Sigmoid colon (tissue), 7 donors: ENCODE results near the gene TAOK1. TPM values are rescaled to one million over a fixed set of nuclear protein-coding genes. Genes with fewer than 3 reads are reported as not detected.

Experiments
- DNase-seq: peaks from one replicate; pipeline ENCODE4 v3.0.0-alpha.2; 2019
- H3K27ac ChIP-seq, 4 donors: fragments of 200-600 bp; sonication (generic); one replicate each; pipeline ENCODE4 v1.5.1; 2016 to 2019; ENCODE audit warnings: mild to moderate bottlenecking in 1 of 4
- H3K27me3 ChIP-seq, 3 donors: fragments of 200-600 bp; sonication (generic); one replicate each; pipeline ENCODE4 v1.5.1; 2019; ENCODE audit warnings: mild to moderate bottlenecking in 1 of 3
- H3K36me3 ChIP-seq, 4 donors: fragments of 200-600 bp; sonication (generic); one replicate each; pipeline ENCODE4 v1.5.1; 2016 to 2019
- H3K4me1 ChIP-seq, 4 donors: fragments of 200-600 bp; sonication (generic); one replicate each; pipeline ENCODE4 v1.5.1; 2017 to 2019
- H3K4me3 ChIP-seq, 4 donors: fragments of 200-600 bp; sonication (generic); one replicate each; pipeline ENCODE4 v1.5.1; 2017 to 2019; ENCODE audit warnings: mild to moderate bottlenecking in 2 of 4, moderate library complexity in 1 of 4
- H3K9me3 ChIP-seq, 4 donors: fragments of 200-600 bp in 3 of 4; sonication (generic) in 3 of 4; one replicate each; pipeline versions ENCODE4 v1.5.1 to v1.6.1; 2013 to 2019
- EP300 ChIP-seq, 4 donors: sonication (generic); formaldehyde crosslinking; IDR thresholded peaks; one replicate each; pipeline ENCODE4 v1.6.1; 2017; ENCODE audit warnings: antibody characterized with exemption in 4 of 4
- POLR2A ChIP-seq, 2 donors: fragments of 450-650 bp; IDR thresholded peaks; one replicate each; pipeline ENCODE4 v1.6.1; 2016; ENCODE audit warnings: antibody characterized with exemption in 2 of 2, mild to moderate bottlenecking in 2 of 2, moderate library complexity in 2 of 2
- POLR2AphosphoS5 ChIP-seq, 4 donors: sonication (generic); formaldehyde crosslinking; IDR thresholded peaks; one replicate each; pipeline ENCODE4 v1.6.1; 2017; ENCODE audit warnings: antibody characterized with exemption in 4 of 4
- WGBS, 2 donors: extraction: QIAGEN DNeasy Blood & Tissue Kit; methylation state at CpG; one replicate each; pipeline ENCODE4 v1.1.7; 2013; 5-methylcytosine and 5-hydroxymethylcytosine counted together
- intact Hi-C: fragments of 100-400 bp; cut with DNase I; formaldehyde crosslinking; loops from one replicate; pipeline ENCODE4 v1.15.1; 2023
- polyA plus RNA-seq, 3 donors: library from polyadenylated mRNA; stranded (reverse); fragments of 200-250 nt; gene quantifications; one replicate each; pipeline ENCODE4 v1.2.3, GENCODE V29; 2013
- total RNA-seq, 4 donors: library from RNA; depleted of rRNA; stranded (reverse); fragments of >200 nt; gene quantifications; one replicate each; pipeline ENCODE4 v1.1.0, GENCODE V29; 2016
- TF ChIP-seq, protein P1 (sequence below), 4 experiments: fragments of 450-650 bp in 3 of 4; fragments of 200-600 bp in 1 of 4; IDR thresholded peaks; one replicate each; pipeline ENCODE4 v1.5.1; 2016 to 2019; ENCODE audit warnings: antibody characterized with exemption in 4 of 4, mild to moderate bottlenecking in 3 of 4, moderate library complexity in 2 of 4
- donor health status: healthy with polysubstance abuse.
- donor health status: Bipolar disorder and iron deficiency.
- donor health status: healthy.

Gene TAOK1
- total and polyA plus RNA-seq, 7 donors: 3.6 to 65.4 (median 46.3) TPM

DNA sequence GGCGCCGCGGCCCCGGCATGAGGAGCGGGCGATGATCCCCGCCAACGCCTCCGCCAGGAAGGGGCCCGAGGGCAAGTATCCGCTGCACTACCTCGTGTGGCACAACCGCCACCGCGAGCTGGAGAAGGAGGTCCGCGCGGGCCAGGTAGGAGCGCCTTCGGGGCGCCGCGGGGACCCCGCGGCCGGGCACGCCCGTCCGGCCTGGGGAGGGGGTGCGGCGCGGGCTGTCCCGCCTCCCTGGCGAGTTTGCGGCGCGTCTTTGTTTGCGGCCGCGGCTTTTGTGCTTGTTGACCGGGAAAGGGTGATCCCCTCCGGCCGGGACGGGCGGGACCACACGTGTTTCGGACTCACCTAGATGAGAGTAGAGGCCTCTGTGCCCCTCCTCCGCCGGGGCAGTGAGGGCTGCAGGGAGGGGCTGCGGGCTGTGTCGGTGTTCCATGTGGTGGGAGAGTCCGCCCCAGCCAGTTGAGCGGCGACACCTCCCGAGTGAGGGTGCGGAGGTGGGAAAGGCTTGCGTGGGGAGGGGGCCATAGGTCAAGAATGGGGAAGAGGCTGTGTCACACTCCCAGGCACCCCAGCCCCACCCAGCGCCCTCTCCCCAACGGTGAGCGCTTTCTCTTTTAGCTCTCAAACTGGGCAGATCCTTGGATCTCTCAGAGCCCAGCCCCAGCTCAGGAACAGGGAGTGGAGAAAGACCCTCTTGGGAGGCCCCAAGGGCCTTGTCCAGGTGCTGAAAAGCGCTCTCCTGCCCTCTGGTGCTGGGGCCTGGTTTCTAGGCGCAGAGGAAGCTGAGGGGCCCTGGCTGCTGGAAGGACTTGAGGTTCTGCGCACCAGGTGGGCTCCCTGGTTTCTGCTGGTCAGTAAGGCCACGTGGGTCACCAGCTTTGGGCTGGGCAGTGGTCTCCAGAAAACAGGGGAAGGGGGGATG, 203.7 kb downstream of the TAOK1 start:
- Histone ChIP-seq H3K27ac (peak overlapping the region in 3 of 4 donors; percentile 38 to 43 (median 39)), H3K4me3 (peak overlapping the region; percentile 24 to 74 (median 72)), H3K4me1 (peaks cover 0 to 49% (median 44%) of the 10 kb centered on the region in 4 donors), H3K27me3 (no peaks in the 10 kb centered on the region), H3K36me3 (no peaks in the 10 kb centered on the region), H3K9me3 (no peaks in the 10 kb centered on the region)
- TF ChIP-seq, protein P1, sequence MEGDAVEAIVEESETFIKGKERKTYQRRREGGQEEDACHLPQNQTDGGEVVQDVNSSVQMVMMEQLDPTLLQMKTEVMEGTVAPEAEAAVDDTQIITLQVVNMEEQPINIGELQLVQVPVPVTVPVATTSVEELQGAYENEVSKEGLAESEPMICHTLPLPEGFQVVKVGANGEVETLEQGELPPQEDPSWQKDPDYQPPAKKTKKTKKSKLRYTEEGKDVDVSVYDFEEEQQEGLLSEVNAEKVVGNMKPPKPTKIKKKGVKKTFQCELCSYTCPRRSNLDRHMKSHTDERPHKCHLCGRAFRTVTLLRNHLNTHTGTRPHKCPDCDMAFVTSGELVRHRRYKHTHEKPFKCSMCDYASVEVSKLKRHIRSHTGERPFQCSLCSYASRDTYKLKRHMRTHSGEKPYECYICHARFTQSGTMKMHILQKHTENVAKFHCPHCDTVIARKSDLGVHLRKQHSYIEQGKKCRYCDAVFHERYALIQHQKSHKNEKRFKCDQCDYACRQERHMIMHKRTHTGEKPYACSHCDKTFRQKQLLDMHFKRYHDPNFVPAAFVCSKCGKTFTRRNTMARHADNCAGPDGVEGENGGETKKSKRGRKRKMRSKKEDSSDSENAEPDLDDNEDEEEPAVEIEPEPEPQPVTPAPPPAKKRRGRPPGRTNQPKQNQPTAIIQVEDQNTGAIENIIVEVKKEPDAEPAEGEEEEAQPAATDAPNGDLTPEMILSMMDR (IDR thresholded peaks at IDR 0.05): no peak
- TF ChIP-seq EP300 (IDR thresholded peaks at IDR 0.05): no peak
- no peak for TF ChIP-seq POLR2A (IDR thresholded peaks at IDR 0.05)
- no peak for TF ChIP-seq POLR2AphosphoS5 (IDR thresholded peaks at IDR 0.05)
- 4 to 5% methylated on average over 64 of the region's 64 CpGs for WGBS, 2 donors
- intact Hi-C loops: no loop called here
- DNase-seq: peak; percentile 68

DNA sequence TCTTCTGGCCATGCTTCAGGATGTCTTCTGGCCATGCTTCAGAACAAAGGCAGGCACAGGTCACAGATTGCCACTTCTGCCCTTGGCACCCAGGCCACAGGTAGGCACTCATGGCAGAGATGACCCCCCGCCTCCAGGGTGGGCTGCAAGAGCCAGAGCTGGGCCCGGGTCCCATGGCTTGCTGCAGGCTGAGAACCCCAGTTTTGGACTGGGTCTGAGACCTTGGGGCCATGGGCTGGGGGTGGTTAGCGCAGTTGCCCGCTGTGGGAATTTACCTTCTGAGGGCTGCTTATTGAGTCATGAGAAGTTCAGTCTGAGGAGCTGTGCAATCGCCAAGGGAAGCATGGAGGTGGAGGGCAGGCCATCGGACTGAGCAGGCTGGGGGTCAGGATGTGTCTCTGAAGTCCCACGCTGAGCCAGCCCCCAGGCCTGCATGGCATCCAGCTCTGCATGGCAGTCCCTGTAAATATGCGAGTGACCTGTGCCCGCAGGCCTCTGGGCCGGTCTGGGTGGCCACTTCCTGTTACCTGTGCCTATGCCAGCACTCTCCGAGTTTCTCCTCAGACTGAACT, 204.4 kb downstream of the TAOK1 start:
- 88 to 89% methylated on average over 11 of the region's 11 CpGs for WGBS, 2 donors
- DNase-seq: no peak
- Histone ChIP-seq H3K4me1 (peaks cover 0 to 48% (median 44%) of the 10 kb centered on the region in 4 donors), H3K27ac (no peak overlapping the region), H3K36me3 (no peaks in the 10 kb centered on the region), H3K4me3 (no peak overlapping the region), H3K9me3 (no peaks in the 10 kb centered on the region), H3K27me3 (no peaks in the 10 kb centered on the region)
- intact Hi-C loops: no loop called here
- TF ChIP-seq EP300 (IDR thresholded peaks at IDR 0.05) (no peak), POLR2AphosphoS5 (IDR thresholded peaks at IDR 0.05) (no peak), POLR2A (IDR thresholded peaks at IDR 0.05) (no peak)
- TF ChIP-seq, protein P1 (IDR thresholded peaks at IDR 0.05): no peak

DNA sequence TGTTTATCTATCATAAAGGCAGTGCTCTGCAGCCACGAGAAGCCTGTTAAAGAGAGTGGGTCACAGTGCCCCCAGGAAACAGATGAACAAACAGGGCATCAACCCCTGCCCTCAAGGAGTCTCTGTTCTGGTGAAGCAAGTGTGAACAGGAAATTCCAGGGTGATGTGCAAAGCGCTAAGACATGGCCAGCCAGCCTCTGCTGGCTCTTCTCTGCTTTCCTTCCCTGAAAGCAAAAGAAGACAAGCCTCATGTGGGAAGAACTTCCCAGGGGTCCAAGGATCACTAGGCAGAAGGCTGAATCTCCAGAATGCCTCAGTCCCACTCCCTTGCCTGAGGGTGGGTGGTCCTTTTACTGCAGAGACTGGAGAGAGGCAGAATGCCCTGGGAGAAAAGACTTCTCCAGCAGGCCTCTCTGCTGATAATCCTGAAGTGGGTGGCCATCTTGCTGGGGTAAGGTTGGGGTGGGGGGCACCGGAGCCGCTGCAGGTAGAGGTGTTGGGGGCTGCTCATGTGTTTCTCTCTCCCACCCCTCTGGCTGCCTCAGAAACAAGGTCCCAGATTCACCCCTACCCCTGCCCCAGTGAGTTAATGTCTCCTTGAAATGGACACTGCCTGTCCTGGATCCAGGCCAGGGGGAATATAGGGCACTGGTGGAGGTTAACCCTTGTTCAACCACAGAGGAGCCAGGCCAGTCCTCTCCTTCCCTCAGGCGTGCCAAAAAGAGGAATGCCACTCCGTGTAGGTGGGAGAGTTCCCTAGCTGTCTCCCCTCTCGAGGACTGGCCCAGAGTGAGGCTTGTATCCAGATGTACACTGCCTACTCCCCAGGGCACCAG, 205.2 kb downstream of the TAOK1 start:
- no peak for DNase-seq
- WGBS, 2 donors: 83 to 89% methylated on average over 7 of the region's 7 CpGs
- H3K36me3 ChIP-seq: no peaks in the 10 kb centered on the region
- H3K4me3 ChIP-seq: no peak overlapping the region
- no peaks in the 10 kb centered on the region for H3K27me3 ChIP-seq
- no peak overlapping the region for H3K27ac ChIP-seq
- intact Hi-C loops: no loop called here
- H3K4me1 ChIP-seq: peaks cover 0 to 41% (median 37%) of the 10 kb centered on the region in 4 donors
- no peaks in the 10 kb centered on the region for H3K9me3 ChIP-seq
- TF ChIP-seq, protein P1 (IDR thresholded peaks at IDR 0.05): no peak
- no peak for TF ChIP-seq POLR2AphosphoS5 (IDR thresholded peaks at IDR 0.05)

DNA sequence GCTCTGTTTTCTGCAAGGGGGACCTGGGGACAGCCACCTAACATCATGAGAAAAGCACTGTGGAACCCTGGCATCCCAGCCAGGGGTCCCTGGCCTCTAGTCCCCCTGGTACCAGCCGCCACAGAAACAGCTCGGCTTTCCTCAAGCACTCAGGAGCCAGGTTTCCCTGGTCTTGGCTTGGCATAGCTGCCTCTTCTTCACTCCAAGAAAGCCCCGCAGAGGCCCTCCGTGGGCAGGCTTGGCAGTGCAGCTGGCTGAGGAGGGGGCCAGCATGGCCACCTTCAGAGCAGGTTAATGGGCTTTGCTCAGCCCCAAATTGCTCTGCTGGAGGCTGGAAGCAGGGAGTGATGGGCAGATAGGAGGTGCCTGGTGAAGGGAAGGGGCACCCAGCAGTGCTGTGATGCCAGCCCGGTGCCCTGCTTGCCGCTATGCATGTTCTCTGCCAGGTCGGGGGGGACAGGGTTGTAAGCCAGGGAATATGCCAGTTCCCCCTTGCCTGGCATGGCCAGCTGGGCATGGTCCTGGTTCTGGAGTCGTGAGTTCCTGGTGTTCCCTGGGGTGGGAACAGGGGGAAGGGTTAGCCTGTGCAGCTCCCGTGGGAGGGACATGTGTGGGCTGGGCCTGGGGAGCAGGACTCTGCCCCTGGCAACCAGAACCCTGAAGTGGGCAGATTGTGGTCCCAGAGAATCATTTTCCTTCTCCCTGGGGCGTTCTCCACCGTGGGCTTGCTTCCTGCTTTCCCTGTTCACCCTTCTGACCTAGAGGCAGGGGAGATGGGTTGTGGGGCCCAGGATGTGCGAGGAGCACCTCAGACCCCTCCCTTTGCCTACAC, 206.0 kb downstream of the TAOK1 start:
- no peak for DNase-seq
- Histone ChIP-seq H3K27ac (no peak overlapping the region), H3K9me3 (no peaks in the 10 kb centered on the region), H3K4me3 (no peak overlapping the region), H3K27me3 (no peaks in the 10 kb centered on the region), H3K36me3 (no peaks in the 10 kb centered on the region), H3K4me1 (peaks cover 0 to 32% (median 29%) of the 10 kb centered on the region in 4 donors)
- no peak for TF ChIP-seq POLR2AphosphoS5 (IDR thresholded peaks at IDR 0.05)
- TF ChIP-seq, protein P1 (IDR thresholded peaks at IDR 0.05): no peak
- no peak for TF ChIP-seq POLR2A (IDR thresholded peaks at IDR 0.05)
- no peak for TF ChIP-seq EP300 (IDR thresholded peaks at IDR 0.05)
- intact Hi-C loops: no loop called here
- 86 to 88% methylated on average over 12 of the region's 12 CpGs for WGBS, 2 donors
